Liver (tissue), 9 donors: Measurements from ENCODE around the gene RTN3. TPM values are rescaled to one million over a fixed set of nuclear protein-coding genes. Genes with fewer than 3 reads are reported as not detected.

ENCODE experiments used
- DNase-seq: peaks from one replicate; pipeline ENCODE4 v3.0.0-alpha.2; 2017; ENCODE audit warnings: low spot score
- H3K27ac ChIP-seq, 2 donors: one replicate each; pipeline ENCODE4 v1.7.0; 2013; ENCODE audit warnings: inconsistent platforms in 2 of 2, low read length in 2 of 2, control low read depth in 1 of 2, low read depth in 1 of 2, mild to moderate bottlenecking in 1 of 2
- H3K27me3 ChIP-seq, 4 donors: one replicate each; pipeline versions ENCODE4 v1.6.1 to v1.7.0; 2013; ENCODE audit warnings: low read length in 3 of 4, inconsistent platforms in 1 of 4, mild to moderate bottlenecking in 1 of 4, moderate library complexity in 1 of 4; ENCODE audit not compliant: control insufficient read depth in 4 of 4, insufficient read depth in 4 of 4
- H3K36me3 ChIP-seq, 4 donors: one replicate each; pipeline versions ENCODE4 v1.6.1 to v1.7.0; 2013; ENCODE audit warnings: low read length in 3 of 4, mild to moderate bottlenecking in 3 of 4, low read depth in 1 of 4, moderate library complexity in 1 of 4; ENCODE audit not compliant: control insufficient read depth in 4 of 4, insufficient read depth in 3 of 4
- H3K4me1 ChIP-seq, 4 donors: one replicate each; pipeline versions ENCODE4 v1.6.1 to v1.7.0; 2013; ENCODE audit warnings: low read length in 3 of 4, mild to moderate bottlenecking in 3 of 4, moderate library complexity in 1 of 4; ENCODE audit not compliant: control insufficient read depth in 4 of 4, insufficient read depth in 4 of 4
- H3K4me3 ChIP-seq, 3 donors: one replicate each; pipeline versions ENCODE4 v1.6.1 to v1.7.0; 2013; ENCODE audit warnings: low read length in 3 of 3, control low read depth in 1 of 3, low read depth in 1 of 3, mild to moderate bottlenecking in 1 of 3
- H3K9ac ChIP-seq, 2 donors: one replicate each; pipeline ENCODE4 v1.7.0; 2013; ENCODE audit warnings: low read length in 2 of 2, mild to moderate bottlenecking in 2 of 2, moderate library complexity in 2 of 2, control low read depth in 1 of 2, low read depth in 1 of 2
- H3K9me3 ChIP-seq, 4 donors: one replicate each; pipeline versions ENCODE4 v1.6.1 to v1.7.0; 2013; ENCODE audit warnings: low read length in 3 of 4; ENCODE audit not compliant: control insufficient read depth in 4 of 4
- EGR1 ChIP-seq, 2 donors: IDR thresholded peaks; 2 replicates each; pipeline ENCODE4 v1.6.1; 2016 to 2018; ENCODE audit warnings: antibody characterized with exemption in 2 of 2, low read depth in 2 of 2
- HNF4A ChIP-seq, 2 donors: conservative IDR thresholded peaks; 2 replicates each; pipeline ENCODE4 v1.6.1; 2016; ENCODE audit warnings: antibody characterized with exemption in 2 of 2, mild to moderate bottlenecking in 2 of 2
- HNF4G ChIP-seq: IDR thresholded peaks from 2 replicates; pipeline ENCODE4 v1.6.1; 2016; ENCODE audit warnings: antibody characterized with exemption
- JUND ChIP-seq, 2 donors: IDR thresholded peaks; 2 replicates each; pipeline ENCODE4 v1.6.1; 2016; ENCODE audit warnings: antibody characterized with exemption in 2 of 2
- SP1 ChIP-seq: IDR thresholded peaks from 2 replicates; pipeline ENCODE4 v1.6.1; 2018; ENCODE audit warnings: antibody characterized with exemption, mild to moderate bottlenecking
- TAF1 ChIP-seq: conservative IDR thresholded peaks from 2 replicates; pipeline ENCODE4 v1.6.1; 2016; ENCODE audit warnings: antibody characterized with exemption, mild to moderate bottlenecking
- YY1 ChIP-seq: IDR thresholded peaks from 2 replicates; pipeline ENCODE4 v1.6.1; 2016; ENCODE audit warnings: antibody characterized with exemption, mild to moderate bottlenecking
- WGBS: extraction: QIAGEN DNeasy Blood & Tissue Kit; methylation state at CpG from one replicate; pipeline ENCODE4 v1.1.7; 2013; 5-methylcytosine and 5-hydroxymethylcytosine counted together
- polyA plus RNA-seq, 2 donors: library from polyadenylated mRNA; stranded (reverse) in 1 of 2; unstranded in 1 of 2; fragments of 200-250 nt in 1 of 2; fragments of >200 nt in 1 of 2; fragmentation: Nextera tagmentation in 1 of 2; extraction: Ambion mirVana in 1 of 2; gene quantifications; one replicate each; pipeline versions ENCODE4 v1.2.1 to v1.2.3, GENCODE V29; 2013 to 2015
- total RNA-seq, 2 donors: library from RNA; depleted of rRNA; stranded (reverse); fragments of >200 nt; gene quantifications; one replicate each; pipeline ENCODE4 v1.2.3, GENCODE V29; 2014
- TF ChIP-seq, protein P1 (sequence below): IDR thresholded peaks from 2 replicates; pipeline ENCODE4 v1.6.1; 2016; ENCODE audit warnings: antibody characterized with exemption
- TF ChIP-seq, protein P2 (sequence below): IDR thresholded peaks from 2 replicates; pipeline ENCODE4 v1.6.1; 2016; ENCODE audit warnings: antibody characterized with exemption
- TF ChIP-seq, protein P3 (sequence below): IDR thresholded peaks from 2 replicates; pipeline ENCODE4 v1.6.1; 2016; ENCODE audit warnings: antibody characterized with exemption, mild to moderate bottlenecking
- TF ChIP-seq, protein P4 (sequence below): fragments of 150-350 bp; IDR thresholded peaks from 2 replicates; pipeline ENCODE4 v1.5.1; 2017; ENCODE audit warnings: improper control_type of control experiment, low read depth, low read length; ENCODE audit not compliant: missing input control
- donor health status: healthy.
- donor health status: healthy.
- donor health status: healthy.
- donor health status: healthy.
- donor health status: healthy.

RTN3 gene
- total and polyA plus RNA-seq, 4 donors = 29.7 to 49.3 (median 31.4) TPM

DNA sequence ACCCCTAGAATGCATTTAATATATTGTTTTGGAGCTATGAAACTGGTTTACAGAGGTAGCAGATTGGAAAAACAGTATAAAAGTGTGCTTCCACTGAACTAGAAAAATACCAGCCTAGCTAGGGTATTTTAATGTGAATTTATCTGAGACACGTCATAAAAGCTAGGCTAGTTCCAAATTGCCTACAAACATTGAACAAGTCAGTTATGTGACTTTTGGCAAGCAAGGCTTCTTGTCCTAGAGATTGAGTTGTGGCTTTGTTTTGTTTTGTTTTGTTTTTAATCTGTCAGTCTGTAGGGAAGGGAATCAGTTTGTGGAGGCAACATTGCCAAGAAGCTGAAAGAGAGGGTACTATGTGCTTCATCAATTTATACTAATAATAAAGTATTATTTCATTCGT, 24.2 kb downstream of the RTN3 start:
- Histone ChIP-seq H3K9me3 (no peaks in the 10 kb centered on the region), H3K27ac (no peak overlapping the region), H3K9ac (no peak overlapping the region), H3K4me1 (peaks cover 0 to 1% (median 0%) of the 10 kb centered on the region in 4 donors), H3K36me3 (peaks cover 0 to 2% (median under 1%) of the 10 kb centered on the region in 4 donors), H3K4me3 (no peak overlapping the region), H3K27me3 (no peaks in the 10 kb centered on the region)
- no peak for DNase-seq
- TF ChIP-seq, protein P1, sequence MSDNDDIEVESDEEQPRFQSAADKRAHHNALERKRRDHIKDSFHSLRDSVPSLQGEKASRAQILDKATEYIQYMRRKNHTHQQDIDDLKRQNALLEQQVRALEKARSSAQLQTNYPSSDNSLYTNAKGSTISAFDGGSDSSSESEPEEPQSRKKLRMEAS = no peak
- TF ChIP-seq, protein P2, sequence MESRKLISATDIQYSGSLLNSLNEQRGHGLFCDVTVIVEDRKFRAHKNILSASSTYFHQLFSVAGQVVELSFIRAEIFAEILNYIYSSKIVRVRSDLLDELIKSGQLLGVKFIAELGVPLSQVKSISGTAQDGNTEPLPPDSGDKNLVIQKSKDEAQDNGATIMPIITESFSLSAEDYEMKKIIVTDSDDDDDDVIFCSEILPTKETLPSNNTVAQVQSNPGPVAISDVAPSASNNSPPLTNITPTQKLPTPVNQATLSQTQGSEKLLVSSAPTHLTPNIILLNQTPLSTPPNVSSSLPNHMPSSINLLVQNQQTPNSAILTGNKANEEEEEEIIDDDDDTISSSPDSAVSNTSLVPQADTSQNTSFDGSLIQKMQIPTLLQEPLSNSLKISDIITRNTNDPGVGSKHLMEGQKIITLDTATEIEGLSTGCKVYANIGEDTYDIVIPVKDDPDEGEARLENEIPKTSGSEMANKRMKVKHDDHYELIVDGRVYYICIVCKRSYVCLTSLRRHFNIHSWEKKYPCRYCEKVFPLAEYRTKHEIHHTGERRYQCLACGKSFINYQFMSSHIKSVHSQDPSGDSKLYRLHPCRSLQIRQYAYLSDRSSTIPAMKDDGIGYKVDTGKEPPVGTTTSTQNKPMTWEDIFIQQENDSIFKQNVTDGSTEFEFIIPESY = no peak
- TF ChIP-seq EGR1 (IDR thresholded peaks at IDR 0.05; ENCODE audit: low read depth in 2 of 2) (no peak), TAF1 (no peak), HNF4G (no peak)
- WGBS = 83% methylated on average over 2 of the region's 2 CpGs

DNA sequence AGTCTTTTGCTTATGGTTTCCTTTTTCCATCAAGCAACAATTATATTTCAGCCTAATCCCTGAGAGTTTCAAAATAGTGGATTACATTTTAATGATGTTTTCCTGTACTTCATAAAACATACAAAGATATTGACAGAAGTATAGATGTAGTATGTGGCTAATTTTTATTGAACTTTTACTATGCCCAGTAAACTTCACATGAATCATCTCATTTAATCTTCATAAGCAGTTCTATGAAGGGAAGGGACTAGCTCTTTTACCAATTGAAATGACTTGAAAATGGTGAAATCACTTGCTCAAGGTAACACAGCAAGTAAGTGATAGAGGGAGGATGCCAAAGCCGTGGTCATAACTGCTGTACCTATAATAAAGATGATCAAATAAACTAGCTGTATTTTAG, 27.5 kb downstream of the RTN3 start:
- H3K9ac ChIP-seq = no peak overlapping the region
- H3K27me3 ChIP-seq = no peaks in the 10 kb centered on the region
- peaks cover 0 to 2% (median under 1%) of the 10 kb centered on the region in 4 donors for H3K36me3 ChIP-seq
- no peak for DNase-seq
- peaks cover 0 to 1% (median 0%) of the 10 kb centered on the region in 4 donors for H3K4me1 ChIP-seq
- TF ChIP-seq YY1 (no peak), HNF4G (no peak), HNF4A (conservative IDR thresholded peaks at IDR 0.05) (no peak), SP1 (no peak), JUND (IDR thresholded peaks at IDR 0.05) (no peak), TAF1 (no peak), EGR1 (IDR thresholded peaks at IDR 0.05; ENCODE audit: low read depth in 2 of 2) (no peak)
- TF ChIP-seq, protein P3, sequence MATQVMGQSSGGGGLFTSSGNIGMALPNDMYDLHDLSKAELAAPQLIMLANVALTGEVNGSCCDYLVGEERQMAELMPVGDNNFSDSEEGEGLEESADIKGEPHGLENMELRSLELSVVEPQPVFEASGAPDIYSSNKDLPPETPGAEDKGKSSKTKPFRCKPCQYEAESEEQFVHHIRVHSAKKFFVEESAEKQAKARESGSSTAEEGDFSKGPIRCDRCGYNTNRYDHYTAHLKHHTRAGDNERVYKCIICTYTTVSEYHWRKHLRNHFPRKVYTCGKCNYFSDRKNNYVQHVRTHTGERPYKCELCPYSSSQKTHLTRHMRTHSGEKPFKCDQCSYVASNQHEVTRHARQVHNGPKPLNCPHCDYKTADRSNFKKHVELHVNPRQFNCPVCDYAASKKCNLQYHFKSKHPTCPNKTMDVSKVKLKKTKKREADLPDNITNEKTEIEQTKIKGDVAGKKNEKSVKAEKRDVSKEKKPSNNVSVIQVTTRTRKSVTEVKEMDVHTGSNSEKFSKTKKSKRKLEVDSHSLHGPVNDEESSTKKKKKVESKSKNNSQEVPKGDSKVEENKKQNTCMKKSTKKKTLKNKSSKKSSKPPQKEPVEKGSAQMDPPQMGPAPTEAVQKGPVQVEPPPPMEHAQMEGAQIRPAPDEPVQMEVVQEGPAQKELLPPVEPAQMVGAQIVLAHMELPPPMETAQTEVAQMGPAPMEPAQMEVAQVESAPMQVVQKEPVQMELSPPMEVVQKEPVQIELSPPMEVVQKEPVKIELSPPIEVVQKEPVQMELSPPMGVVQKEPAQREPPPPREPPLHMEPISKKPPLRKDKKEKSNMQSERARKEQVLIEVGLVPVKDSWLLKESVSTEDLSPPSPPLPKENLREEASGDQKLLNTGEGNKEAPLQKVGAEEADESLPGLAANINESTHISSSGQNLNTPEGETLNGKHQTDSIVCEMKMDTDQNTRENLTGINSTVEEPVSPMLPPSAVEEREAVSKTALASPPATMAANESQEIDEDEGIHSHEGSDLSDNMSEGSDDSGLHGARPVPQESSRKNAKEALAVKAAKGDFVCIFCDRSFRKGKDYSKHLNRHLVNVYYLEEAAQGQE = no peak
- TF ChIP-seq, protein P4, sequence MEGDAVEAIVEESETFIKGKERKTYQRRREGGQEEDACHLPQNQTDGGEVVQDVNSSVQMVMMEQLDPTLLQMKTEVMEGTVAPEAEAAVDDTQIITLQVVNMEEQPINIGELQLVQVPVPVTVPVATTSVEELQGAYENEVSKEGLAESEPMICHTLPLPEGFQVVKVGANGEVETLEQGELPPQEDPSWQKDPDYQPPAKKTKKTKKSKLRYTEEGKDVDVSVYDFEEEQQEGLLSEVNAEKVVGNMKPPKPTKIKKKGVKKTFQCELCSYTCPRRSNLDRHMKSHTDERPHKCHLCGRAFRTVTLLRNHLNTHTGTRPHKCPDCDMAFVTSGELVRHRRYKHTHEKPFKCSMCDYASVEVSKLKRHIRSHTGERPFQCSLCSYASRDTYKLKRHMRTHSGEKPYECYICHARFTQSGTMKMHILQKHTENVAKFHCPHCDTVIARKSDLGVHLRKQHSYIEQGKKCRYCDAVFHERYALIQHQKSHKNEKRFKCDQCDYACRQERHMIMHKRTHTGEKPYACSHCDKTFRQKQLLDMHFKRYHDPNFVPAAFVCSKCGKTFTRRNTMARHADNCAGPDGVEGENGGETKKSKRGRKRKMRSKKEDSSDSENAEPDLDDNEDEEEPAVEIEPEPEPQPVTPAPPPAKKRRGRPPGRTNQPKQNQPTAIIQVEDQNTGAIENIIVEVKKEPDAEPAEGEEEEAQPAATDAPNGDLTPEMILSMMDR = no peak
- WGBS = 95% methylated on average over 1 of the region's 1 CpG
- no peaks in the 10 kb centered on the region for H3K9me3 ChIP-seq
- no peak overlapping the region for H3K27ac ChIP-seq
- no peak overlapping the region for H3K4me3 ChIP-seq
